Breast epithelium (tissue), 3 donors: ENCODE data around the gene CCDC82.

ENCODE experiments used
- CTCF ChIP-seq, 3 donors: fragments of 450-650 bp; IDR thresholded peaks; one replicate each; pipeline ENCODE4 v1.5.1; 2016 to 2017; ENCODE audit warnings: antibody characterized with exemption in 3 of 3, mild to moderate bottlenecking in 3 of 3, moderate library complexity in 3 of 3
- POLR2AphosphoS5 ChIP-seq, 3 donors: sonication (generic); formaldehyde crosslinking; IDR thresholded peaks; one replicate each; pipeline ENCODE4 v1.6.1; 2017; ENCODE audit warnings: antibody characterized with exemption in 3 of 3

GRCh38 chr11:96318399-96318798 lies 71.3 kb downstream of the CCDC82 start:
- TF ChIP-seq CTCF (IDR thresholded peaks at IDR 0.05): no peak
- TF ChIP-seq POLR2AphosphoS5 (IDR thresholded peaks at IDR 0.05): no peak
